ENCODE data around the gene RAD1.

The RAD1 gene

GRCh38 chr5:34863946-34864345, 51.4 kb downstream of the RAD1 start:
- no peak for DNase-seq (ENCODE audit: low spot score)

DNA sequence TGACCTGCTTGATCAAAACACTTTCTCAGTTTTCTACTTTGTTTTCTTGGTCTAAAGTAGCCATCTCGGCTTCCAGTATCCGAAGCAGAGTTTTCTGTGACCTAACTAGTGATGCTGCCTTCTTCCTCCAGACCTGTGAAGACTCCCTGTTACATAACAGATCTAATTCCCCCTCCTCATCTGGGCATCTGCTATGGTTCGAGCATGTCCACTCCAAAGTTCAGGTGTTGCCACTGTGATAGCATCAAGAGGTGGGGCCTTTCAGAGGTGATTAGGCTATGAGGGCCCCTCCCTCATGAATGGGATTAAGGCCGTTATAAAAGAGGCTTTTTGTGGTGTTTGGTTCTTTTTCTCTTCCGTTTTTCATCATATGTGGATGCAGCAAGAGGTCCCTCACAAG, 56.1 kb downstream of the RAD1 start:
- no peak for DNase-seq (ENCODE audit: low spot score)

- DNase-seq (ENCODE audit: low spot score): no peak
Measured at GRCh38 chr5:34858790-34859189, 56.5 kb downstream of the RAD1 start.

DNA sequence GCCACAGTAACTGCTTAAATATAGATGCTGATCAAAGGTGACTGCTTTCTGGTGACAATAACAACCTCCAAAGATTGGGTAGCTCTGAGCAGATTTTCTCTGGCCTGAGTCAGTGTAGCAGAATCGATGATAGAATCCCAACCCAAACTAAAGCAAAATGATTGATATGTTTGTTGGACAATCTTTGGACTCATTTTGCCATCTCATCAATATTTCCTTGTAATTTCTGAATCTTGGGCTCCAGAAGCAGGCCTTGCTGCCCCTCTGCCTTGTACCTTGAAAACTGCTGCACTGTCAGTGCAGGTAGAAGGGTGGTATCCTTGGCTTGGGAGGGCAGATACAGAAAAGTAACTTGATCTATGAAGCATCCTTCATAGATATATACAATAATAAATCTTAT, 57.4 kb downstream of the RAD1 start:
- DNase-seq (ENCODE audit: low spot score): no peak

DNA sequence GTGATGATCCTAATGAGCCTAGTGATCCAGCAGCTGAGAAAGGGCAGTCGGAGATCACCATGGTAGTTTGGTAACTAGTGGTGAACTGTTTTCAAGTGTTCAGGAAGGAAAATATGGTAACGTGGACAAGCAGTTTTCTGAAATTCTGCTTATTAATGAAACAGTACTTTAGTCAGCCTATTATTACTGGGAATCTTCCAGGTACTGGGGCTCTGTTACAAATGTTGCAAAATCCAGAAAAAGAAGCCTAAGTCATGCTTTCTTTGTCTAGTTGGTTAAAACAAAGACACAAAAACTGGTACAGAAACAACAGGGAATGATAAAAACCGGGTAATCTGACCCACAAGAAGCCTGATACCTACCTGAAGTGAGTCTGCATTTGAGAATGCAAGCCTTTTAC, 58.1 kb downstream of the RAD1 start:
- DNase-seq (ENCODE audit: low spot score): no peak

Data from D341Med (cell line).